Activated CD8-positive, alpha-beta memory T cell treated with anti-CD3 and anti-CD28 coated beads for 48 hours (primary cell): ENCODE results near the gene PFKFB2.

Experiments used
- DNase-seq, 3 experiments: peaks; one replicate each; pipeline ENCODE4 v3.0.0-alpha.2; 2020; ENCODE audit warnings: low read depth in 2 of 3, low spot score in 2 of 3

The PFKFB2 gene

GRCh38 chr1:207088701-207089626 lies 35.9 kb downstream of the PFKFB2 start, which contains the start of gene C4BPB:
Gene C4BPB, plus strand, starts transcription at chr1:207088860. Its CDS starts 672 bp downstream, at chr1:207089532.
- no peak for DNase-seq

- DNase-seq = no peak
Measured at GRCh38 chr1:207089627-207090355, 36.7 kb downstream of the PFKFB2 start.

GRCh38 chr1:207091200-207091908 lies 38.3 kb downstream of the PFKFB2 start:
- DNase-seq = no peak

GRCh38 chr1:207093944-207094343 lies 40.9 kb downstream of the PFKFB2 start:
- DNase-seq = no peak

- peak in 1 of 3 experiments; percentile 12 for DNase-seq
Measured at GRCh38 chr1:207097871-207098324, 44.8 kb downstream of the PFKFB2 start.

- no peak for DNase-seq
Measured at GRCh38 chr1:207101720-207102119, 48.6 kb downstream of the PFKFB2 start.

GRCh38 chr1:207102146-207102545 lies 49.1 kb downstream of the PFKFB2 start:
- no peak for DNase-seq

- DNase-seq = no peak
Measured at GRCh38 chr1:207102659-207103058, 49.6 kb downstream of the PFKFB2 start.

- DNase-seq = no peak
Measured at GRCh38 chr1:207103892-207104373, 50.9 kb downstream of the PFKFB2 start, which contains the start of gene C4BPA. Gene C4BPA, plus strand, starts transcription at chr1:207104233. Its CDS starts 8,793 bp downstream, at chr1:207113026.

GRCh38 chr1:207109004-207109403 lies 55.9 kb downstream of the PFKFB2 start:
- no peak for DNase-seq

- no peak for DNase-seq
Measured at GRCh38 chr1:207112616-207113296, 59.7 kb downstream of the PFKFB2 start.

- no peak for DNase-seq
Measured at GRCh38 chr1:207115269-207115668, 62.2 kb downstream of the PFKFB2 start.

GRCh38 chr1:207124389-207124788 lies 71.3 kb downstream of the PFKFB2 start:
- no peak for DNase-seq

- no peak for DNase-seq
Measured at GRCh38 chr1:207128336-207128921, 75.4 kb downstream of the PFKFB2 start.

GRCh38 chr1:207129053-207129452 lies 76.0 kb downstream of the PFKFB2 start:
- no peak for DNase-seq
